ENCODE results near the gene FDX2. TPM values are rescaled to one million over a fixed set of nuclear protein-coding genes. Genes with fewer than 3 reads are reported as not detected.

The FDX2 gene
- total RNA-seq, 1 experiment from 2014 or later, result 21.0 TPM

- Histone ChIP-seq H2AFZ (ENCODE audit: low read depth, low read length, poor library complexity, severe bottlenecking) (no peak overlapping the region), H3K9me3 (ENCODE audit: control insufficient read depth in 1 of 2, insufficient read depth in 1 of 2, low read depth in 1 of 2, low read length in 2 of 2) (no peaks in the 10 kb centered on the region), H3K9ac (ENCODE audit: low read length) (no peak overlapping the region), H3K4me3 (replicated peaks in 1 of 2; ENCODE audit: low read depth in 1 of 2, low read length in 2 of 2) (no peak overlapping the region), H3K36me3 (ENCODE audit: control insufficient read depth in 1 of 2, insufficient read depth in 2 of 2, low read length in 2 of 2) (no peaks in the 10 kb centered on the region), H3K27ac (ENCODE audit: low read depth, low read length) (no peak overlapping the region), H3K9me2 (ENCODE audit: insufficient read depth) (no peaks in the 10 kb centered on the region), H4K20me1 (ENCODE audit: insufficient read depth) (no peaks in the 10 kb centered on the region), H3K79me2 (ENCODE audit: insufficient read depth, low read length) (no peaks in the 10 kb centered on the region), H3K27me3 (ENCODE audit: insufficient read depth, low read length) (no peaks in the 10 kb centered on the region), H3K4me2 (ENCODE audit: low read length) (no peak overlapping the region), H3K4me1 (ENCODE audit: control insufficient read depth in 1 of 2, insufficient read depth in 2 of 2, low read length in 2 of 2) (peaks cover 7 to 22% of the 10 kb centered on the region in 2 experiments; a peak in 3 of 4 replicates)
- BruUV-seq (replicated peaks), result no TSS peak
- no peak for TF ChIP-seq SIN3A (IDR thresholded peaks at IDR 0.05; ENCODE audit: low read depth)
- TF ChIP-seq CEBPB (IDR thresholded peaks at IDR 0.05; ENCODE audit: low read depth), result no peak
- TF ChIP-seq RAD21 (IDR thresholded peaks at IDR 0.05; ENCODE audit: low read depth), result no peak
- no peak for TF ChIP-seq ZNF274 (IDR thresholded peaks at IDR 0.05; ENCODE audit: low read depth, low read length)
- TF ChIP-seq CTCF (IDR thresholded peaks at IDR 0.05 in 2 of 3, conservative IDR thresholded peaks at IDR 0.05 in 1 of 3; ENCODE audit: borderline replicate concordance in 1 of 3, insufficient read depth in 1 of 3, low read depth in 2 of 3, low read length in 2 of 3), result no peak
- no peak for TF ChIP-seq EGR1 (IDR thresholded peaks at IDR 0.05; ENCODE audit: low read depth)
- TF ChIP-seq POLR2A (IDR thresholded peaks at IDR 0.05; ENCODE audit: borderline replicate concordance, extremely low read depth, insufficient read depth, insufficient read length), result no peak
- TF ChIP-seq JUND (IDR thresholded peaks at IDR 0.05), result no peak
- no peak for TF ChIP-seq ATF3 (IDR thresholded peaks at IDR 0.05)
- TF ChIP-seq SRF (IDR thresholded peaks at IDR 0.05; ENCODE audit: low read depth), result no peak
- no peak for TF ChIP-seq ZBTB33 (IDR thresholded peaks at IDR 0.05; ENCODE audit: extremely low read depth, insufficient replicate concordance, low read length)
- TF ChIP-seq MAX (IDR thresholded peaks at IDR 0.05), result no peak
- TF ChIP-seq REST (IDR thresholded peaks at IDR 0.05; ENCODE audit: low read depth), result no peak
- CTCF ChIA-PET, result interaction anchor here (0.8 to 7.2 kb wide), 3 partner anchors 8 to 120 kb away, joined by 3 to 131 read pairs (median 12); no protein-coding TSS in a partner anchor
- POLR2A ChIA-PET, result interaction anchor here (2.0 kb wide), 1 partner anchor 9 kb away, joined by 5 read pairs; no protein-coding TSS in a partner anchor
- DNase-seq (ENCODE audit: low read depth, low spot score) (no peak), ATAC-seq (no peak)
- intact Hi-C loops (cut with micrococcal nuclease), result no loop called here
- RAD21 ChIA-PET (ENCODE audit: low non-redundant PET in 1 of 2, low total read pairs in 2 of 2, uncharacterized antibody in 2 of 2, unreplicated experiment in 2 of 2), result interaction anchor here in 1 of 2 experiments (1.7 kb wide), 1 partner anchor 9 kb away, joined by 6 read pairs; no protein-coding TSS in a partner anchor
These were observed 47.7 kb downstream of the FDX2 start for GRCh38 chr19:10268071-10268470.
